NCI-H1417 treated with DMSO at 0.1 percent for 48 hours (cell line): ENCODE data around the gene FOXD2.

ENCODE experiments used
- DNase-seq: peaks from one replicate; lab custom pipeline; 2025; lab: John Stamatoyannopoulos, UW

FOXD2 gene

DNA sequence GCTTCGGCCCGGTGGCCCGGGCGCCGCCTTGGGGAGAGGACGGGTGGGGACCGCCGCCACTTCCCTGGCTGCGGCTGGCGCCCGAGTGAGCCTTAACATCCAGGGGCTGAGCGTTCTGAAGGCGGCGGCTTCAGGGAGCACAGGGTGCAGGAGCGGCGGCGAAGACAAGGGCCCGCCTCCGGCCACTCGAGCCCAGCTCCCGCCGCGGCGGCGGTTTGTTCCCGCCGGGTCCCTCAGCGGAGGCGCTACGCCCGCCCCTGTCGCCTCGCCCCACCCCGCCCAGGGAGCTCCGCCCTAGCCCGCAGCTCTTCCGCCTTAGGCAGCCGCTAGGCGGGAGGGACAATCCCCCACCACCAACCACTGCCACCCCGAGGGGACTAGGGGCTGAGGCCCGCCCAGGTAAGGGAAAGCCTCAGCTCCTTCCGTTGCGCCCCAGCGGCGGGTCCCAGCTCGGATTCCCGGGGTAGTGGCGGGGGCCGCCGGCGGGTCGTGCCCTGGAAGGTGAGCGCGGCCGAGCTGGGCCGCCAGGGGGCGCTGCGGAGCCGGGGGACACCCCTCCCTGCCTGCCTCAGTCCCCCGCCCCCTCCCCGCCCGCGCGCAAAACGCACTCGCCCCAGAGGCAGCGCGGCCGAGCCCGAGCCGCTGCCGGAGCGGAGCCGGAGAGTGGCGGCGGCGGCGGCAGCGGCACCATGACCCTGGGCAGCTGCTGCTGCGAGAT, at the start of gene FOXD2:
TSS of gene FOXD2 (plus strand) at position 598 of the 718 bp plus-strand sequence. CDS start at position 690, 92 bp downstream.
- DNase-seq: peak; percentile 68

DNA sequence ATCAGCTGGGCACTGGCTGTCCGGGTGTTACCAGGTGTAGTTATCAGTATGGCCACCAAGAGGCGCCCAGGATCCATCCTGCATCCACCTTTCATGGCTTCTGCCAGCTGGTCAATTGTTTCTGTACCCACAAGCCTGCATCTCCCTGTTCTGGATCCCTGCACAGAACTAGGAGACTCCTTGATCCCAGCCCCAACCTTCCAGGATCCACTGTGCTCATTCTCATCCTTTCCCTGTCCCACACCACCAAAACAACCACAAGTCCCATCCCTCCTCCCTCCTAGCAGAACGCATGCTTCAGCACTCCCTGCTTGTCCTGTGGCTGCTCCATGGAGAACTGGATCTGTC, 49.0 kb upstream of the FOXD2 start:
- DNase-seq: no peak

DNA sequence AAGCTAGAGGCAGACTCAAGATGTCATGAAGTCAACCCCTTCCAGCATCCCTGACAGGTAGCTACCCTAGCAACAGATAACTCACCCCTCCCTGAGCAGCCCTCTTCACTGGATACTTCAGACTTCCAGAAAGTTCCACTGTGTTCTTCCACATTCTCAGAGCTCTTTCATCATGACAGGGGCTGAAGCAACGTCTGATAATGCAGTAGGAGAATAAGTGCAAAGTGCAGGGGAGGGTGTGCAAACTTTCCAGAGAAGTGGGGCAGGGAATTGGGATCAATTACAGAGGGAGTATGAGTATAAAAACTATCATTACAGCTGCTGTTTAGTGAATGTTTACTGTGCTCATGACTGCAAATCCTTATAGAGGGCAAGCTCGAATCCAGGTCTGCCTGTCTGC, 48.1 kb upstream of the FOXD2 start:
- no peak for DNase-seq

DNA sequence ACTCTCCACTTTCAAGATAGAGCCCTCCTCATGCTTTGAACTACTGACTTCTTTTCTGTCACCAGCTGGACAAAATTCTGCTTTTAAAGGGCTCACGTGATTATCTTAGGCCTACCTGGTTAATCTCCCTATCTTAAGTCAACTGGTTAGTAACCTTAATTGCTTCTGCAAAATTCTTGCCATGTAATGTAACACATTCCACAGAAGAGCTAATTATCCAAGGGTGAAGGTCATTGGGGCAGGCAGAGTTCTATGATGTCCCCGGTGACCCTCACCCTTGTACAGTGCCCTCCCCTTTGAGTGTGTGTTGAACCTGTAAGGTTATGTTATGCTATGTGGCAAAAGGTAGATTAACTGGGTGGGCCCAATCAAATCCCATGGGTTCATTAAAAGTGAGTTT, 47.0 kb upstream of the FOXD2 start:
- DNase-seq: no peak

DNA sequence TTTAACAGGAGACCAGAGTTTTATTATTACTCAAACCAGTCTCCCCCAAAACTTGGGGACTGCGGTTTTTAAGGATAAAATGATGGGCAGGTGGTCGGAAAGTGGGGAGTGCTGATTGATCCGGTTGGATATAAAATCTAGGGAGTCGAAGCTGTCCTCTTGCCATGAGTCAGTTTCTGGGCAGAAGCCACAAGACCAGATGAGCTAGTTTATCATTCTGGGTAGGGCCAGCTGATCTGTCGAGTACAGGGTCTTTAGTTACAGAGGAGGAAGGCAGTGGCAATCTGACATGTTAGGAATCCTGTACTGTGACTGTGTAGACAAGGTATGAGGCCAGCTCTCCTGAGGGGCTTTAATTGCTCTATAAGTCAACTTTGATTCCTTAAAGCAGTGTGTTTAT, 44.7 kb upstream of the FOXD2 start:
- no peak for DNase-seq

DNA sequence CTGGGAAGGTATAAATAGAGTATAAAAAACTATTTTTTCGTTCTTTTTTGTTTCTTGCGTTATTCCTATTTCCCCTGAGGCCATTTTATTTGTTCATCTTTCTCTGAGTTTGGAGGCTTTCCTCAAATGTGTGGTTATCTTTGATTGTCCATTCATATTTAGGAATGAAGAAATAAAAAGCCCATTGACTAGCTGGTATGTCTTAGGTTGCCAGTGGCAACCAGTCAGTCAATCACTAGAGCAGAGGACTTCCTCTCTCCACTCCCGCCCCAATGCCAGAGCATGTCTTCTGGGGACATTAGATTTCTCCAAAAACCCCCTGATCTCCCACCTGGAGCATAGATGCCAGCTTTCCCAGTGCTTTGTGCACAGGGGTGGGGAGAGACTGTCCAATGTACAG, 42.4 kb upstream of the FOXD2 start:
- no peak for DNase-seq

DNA sequence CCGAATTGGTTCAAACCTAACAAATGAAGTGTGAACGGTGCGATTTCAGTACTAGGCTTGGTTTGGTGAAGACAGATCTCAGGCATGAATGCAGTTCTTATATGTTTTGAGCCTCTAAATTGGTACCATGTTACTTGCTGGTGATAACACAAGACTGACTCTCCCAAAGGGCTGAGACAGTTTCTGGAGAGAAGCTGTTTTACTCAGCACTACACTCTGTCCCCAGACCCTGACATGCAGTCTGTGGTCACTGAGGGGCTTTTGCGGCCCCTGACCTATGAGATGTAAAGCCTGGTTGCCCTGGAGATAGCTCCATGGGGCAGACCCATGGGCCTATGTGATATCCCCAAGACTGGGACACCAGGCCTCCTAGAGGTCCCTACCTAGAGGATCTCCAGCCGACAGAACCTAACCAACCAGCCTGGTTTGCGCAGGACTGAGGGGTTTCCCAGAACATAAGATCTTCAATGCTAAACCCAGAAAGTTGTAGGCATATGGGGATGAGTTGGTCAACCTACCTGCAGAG, 41.1 kb upstream of the FOXD2 start:
- no peak for DNase-seq

DNA sequence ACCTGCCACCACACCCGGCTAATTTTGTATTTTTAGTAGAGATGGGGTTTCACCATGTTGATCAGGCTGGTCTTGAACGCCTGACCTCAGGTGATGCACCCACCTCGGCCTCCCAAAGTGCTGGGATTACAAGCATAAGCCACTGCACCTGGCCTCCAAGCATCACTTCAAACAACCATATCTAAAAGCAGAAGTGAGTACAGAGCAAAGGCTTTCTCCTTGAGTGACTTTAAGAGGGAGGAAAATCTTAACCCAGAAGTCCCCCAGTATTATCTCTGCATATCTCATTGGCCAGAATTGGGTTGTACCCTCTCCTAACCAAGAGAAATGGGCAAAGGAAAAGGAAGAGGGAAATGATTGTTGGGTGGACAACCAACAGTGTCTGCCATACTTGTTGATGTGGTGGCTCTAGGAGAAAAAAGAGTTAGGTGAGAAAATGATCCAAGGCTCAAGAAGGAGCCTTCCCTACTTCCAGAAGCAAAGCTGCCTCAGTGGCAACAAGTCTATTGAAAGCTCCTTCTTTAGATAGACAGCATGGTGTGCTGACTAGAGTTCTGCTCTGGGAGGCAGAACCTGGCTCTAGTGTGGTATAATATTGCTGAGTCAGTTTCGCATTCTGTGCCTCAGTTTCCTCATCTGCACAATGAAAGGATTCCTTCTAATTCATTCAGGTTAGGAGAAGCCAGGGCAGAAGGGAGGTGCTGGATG, 38.6 kb upstream of the FOXD2 start:
- DNase-seq: no peak

DNA sequence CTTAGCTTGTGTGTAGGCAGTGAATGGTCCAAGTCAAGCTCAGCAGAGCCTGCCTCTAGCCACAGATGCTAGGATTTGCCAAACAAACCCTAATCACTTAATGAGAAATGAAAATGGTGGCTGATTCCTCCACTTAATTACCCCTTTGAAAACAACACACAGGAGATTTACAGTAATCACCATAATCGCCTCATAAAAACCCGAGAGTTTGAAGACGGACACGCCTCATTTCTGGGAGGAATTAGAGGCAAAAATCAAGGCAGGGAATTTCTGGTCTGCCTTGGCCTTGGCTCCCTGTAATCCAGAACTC, 38.0 kb upstream of the FOXD2 start:
- DNase-seq: no peak

DNA sequence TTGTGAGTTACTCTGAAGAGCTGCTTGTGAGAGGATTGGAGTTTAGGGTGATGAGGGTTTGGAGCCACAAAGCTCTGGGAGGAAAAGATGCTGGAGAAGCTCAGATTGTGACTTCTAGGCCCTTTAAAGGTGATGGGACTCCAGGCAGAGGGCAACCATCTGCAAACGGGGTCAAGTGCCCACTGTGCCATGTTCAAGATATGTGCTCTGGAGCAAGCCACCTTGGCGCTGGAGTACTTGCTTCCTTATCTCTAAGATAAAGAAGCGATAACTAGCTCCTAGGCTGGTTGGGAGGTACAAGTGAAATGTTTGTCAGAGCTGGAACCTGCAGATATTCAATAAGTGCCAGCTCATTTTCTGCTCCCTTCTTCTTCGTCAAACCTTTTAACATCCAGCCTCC, 36.1 kb upstream of the FOXD2 start:
- DNase-seq: no peak

DNA sequence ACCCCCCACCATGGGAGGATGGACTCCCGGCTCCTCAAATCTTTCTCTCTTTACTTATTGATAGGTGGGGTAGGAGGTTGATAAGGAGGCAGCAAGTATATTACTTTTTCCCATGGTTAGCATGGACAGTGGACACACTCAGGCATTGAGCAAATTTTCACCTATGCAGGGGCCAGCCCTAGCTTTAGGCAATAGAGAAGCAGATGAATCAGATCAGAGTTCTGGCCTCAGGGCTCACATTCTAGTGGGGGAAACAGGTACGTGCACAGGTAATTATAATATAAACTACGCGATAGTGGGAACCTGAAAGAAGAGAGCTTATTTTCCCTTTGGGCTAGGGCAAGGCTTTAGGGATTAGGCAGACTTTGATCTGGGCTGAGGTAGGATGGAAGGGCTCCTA, 35.3 kb upstream of the FOXD2 start:
- no peak for DNase-seq

DNA sequence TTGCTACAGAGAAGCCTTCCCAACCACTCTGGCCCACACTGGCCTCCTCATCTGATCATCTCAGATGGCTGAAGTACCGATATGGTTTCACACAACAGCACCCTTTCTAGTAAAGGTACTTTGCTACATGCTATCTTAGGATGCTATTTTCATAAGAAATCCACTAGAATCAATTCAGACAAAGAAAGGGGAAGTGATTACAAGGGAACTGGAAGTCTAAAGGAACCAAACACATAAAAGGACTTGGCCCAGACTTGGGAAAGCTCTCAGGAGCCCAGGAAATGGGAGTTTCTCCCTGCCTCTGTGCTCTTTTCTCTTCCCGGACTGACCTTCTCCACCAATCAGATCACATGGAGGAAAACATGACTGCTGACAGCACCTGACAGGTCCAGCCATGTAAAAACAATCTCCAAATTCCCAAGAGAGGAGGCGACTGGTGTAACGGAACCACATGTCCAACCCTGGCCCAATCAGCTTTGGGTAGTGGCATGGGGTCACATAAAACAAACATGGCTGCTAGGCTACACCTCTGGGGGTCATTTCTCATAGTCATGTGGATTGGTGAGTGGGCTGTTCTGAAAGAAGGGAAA, 34.4 kb upstream of the FOXD2 start:
- DNase-seq: no peak

DNA sequence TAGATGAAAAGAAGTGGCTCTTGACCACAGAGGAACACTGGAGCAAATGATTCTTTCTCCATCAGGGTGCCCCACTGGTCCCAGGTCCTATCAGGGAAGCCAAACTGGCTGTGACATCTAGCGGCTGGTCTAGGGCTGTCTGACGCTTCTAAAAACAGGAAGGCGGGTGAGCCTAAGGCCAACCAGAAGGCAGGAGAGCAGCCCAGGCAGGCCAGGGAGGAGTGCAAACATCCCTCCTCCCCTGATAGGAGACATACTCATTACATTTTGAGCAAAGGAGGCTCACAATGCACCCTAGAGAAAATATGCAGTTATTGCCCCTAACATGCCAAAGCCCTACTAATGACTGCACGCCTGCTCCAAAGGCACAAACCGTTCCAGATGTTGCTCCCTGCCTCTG, 32.1 kb upstream of the FOXD2 start:
- no peak for DNase-seq

DNA sequence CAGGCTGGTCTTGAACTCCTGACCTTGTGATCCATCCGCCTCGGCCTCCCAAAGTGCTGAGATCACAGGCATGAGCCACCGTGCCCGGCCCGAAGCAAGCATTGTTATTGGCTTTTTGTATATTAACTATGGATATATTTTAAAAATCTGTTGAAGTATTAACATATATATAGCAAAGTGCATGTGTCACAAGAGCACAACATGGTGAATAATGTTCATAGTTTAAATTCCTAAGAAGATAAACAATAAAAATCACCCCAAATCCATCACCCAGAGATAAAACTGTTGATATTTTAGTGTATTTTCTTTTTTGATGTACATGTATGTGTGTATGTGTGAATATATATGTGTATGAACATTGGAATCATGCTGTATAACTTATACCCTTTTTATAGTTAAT, 30.9 kb upstream of the FOXD2 start:
- no peak for DNase-seq

DNA sequence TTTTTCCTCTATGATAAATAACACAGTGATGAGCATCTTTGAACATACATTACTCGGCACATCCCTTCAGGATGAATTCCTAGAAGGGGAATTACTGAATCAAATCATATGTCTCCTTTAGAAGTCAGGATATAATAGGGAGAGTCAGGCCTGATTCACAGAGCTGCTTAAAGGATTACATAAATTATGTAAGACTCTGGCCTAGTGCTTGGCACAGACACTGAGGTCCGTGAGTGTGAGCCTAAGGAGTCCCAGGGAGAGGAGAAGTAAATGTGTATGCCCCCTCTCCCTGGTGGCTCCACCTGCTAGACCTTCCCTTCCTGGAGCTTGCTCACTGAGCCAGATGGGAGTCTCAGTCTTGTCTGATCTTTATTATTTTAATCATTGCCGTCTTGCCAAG, 30.4 kb upstream of the FOXD2 start:
- no peak for DNase-seq

DNA sequence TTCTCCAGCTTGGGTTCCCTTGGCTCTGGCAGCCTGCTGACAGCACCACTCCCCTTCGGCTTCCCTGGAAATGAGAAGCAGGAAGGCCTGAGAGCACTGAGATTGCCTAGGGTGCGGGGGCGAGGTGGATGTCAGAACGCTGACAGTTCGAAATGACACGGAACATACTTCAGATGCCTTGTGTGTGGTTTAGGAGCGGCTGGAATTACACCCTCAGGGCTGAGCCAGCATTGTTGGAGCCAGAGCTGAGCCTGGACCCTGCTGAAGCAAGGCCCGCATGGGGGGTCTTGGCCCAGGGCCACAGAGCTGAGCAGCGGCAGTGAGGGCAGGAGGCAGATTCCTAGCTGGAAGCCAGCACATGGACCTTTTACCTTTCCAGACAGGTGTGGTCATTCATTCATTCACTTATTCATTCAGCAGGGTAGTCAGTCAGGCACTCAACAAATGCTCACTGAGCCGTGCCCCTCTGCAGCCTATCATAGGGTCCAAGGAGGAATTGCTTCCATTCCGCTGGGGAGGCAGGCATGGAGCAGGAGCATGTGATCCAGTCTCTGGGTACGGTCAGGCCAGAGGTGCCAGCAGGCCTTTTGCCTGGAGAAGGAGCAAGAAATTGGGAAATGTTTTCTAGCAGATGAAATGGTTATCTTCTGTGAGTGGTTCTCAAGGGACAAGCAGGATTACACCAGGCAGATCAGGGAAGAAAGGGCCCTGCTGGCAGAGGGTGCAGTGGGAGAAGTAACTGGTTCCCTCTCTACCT, 28.4 kb upstream of the FOXD2 start:
- DNase-seq: no peak

DNA sequence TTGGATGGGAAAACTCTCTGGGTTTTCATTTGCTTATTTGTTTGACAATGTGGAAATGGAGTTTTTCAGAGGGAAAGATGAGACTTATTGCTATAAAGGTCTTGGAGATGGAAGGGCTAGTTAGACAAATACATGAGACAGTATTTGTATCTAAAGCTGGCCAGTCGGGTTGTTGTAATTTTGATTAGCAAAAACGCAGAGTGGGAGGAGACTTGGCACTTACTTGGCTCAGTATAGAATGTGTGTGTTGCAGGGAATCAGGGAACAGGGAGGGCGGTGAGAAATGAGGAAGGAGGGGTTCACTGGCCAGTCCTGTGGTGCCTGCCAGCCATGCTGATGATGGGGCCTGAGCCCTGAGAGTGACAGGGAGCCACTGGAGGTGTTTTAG, 27.8 kb upstream of the FOXD2 start:
- DNase-seq: no peak

DNA sequence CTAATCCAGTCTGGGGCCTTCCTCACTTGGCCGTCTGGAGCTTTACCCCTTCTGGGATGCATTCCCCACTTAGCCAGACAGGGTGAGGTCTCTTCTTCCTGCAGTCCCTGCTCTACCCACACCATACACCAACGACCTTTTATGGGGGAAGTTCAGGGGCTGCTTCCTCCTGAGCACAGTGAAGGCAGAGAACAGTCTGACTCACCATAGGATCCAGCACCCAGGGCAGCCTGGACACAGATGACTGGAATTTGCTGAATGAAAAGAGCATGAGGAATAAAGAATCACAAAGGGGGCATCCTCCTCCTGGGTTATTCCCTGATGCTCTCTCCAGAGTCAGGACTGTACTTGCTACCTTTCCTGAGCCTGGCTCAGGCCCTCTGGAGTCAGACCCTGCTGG, 26.4 kb upstream of the FOXD2 start:
- no peak for DNase-seq

DNA sequence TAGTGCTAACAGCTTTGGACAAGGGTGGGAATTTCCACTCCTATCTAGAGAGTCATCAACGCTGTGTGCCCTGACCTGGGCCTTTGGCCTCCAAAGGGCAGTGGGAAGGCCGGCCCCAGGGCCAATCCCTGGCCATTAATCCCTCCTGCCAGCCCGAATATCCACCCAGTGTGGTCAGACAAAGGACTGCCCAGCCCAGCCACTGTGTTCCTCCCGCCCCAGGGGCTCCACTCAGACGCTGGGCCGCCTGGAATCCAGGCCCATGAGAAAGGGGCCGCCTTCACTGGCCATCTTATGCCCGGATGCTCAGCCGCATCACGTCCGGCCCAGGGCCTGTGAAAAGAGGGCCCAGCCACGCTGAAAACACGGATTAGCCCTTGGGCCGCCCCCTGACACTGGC, 25.4 kb upstream of the FOXD2 start:
- no peak for DNase-seq

DNA sequence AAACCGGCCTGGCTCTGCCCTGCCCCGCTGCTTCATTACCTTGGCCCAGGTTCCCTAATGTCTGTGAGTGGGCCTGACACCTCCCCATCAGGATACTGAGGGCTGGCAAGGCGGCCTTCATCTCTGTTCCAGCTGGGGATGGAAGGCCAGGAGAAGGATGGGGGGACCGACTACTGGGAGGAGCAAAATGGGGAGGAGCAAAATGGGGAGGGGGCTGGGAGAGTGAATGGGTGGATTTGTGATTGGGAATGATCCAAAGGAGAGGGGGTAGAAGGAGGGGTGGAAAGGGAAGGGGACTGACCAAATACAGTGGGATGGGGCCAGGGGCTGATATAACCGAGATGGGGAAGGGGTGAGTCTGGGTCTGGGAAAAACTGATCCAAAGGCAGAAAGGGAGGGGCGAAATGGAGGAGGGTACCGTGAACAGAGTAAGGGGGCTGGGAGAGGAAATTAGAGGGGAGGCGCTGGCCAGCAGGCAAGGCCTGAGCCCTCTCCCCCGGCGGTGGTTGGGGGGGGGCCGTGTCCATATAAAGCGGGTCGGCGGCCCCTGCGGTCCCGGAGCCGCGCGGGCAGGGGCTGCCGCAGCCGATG, 22.0 kb upstream of the FOXD2 start, which contains the start of gene FOXE3:
TSS of gene FOXE3 (plus strand) at position 558 of the 591 bp plus-strand sequence. CDS start at position 589, 31 bp downstream.
- DNase-seq: no peak

DNA sequence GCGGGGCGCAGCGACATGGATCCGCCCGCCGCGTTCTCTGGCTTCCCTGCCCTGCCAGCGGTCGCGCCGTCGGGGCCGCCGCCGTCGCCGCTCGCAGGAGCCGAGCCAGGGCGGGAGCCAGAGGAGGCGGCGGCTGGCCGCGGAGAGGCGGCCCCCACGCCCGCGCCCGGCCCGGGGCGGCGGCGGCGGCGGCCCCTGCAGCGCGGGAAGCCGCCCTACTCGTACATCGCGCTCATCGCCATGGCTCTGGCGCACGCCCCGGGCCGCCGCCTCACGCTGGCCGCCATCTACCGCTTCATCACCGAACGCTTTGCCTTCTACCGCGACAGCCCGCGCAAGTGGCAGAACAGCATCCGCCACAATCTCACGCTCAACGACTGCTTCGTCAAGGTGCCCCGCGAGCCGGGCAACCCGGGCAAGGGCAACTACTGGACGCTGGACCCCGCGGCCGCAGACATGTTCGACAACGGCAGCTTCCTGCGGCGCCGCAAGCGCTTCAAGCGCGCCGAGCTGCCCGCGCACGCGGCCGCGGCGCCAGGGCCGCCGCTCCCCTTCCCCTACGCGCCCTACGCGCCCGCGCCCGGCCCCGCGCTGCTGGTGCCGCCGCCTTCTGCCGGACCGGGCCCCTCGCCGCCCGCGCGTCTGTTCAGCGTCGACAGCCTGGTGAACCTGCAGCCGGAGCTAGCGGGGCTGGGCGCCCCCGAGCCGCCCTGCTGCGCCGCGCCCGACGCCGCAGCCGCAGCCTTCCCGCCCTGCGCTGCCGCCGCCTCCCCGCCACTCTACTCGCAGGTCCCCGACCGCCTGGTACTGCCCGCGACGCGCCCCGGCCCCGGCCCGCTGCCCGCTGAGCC, 21.3 kb upstream of the FOXD2 start:
- DNase-seq: no peak
